Left lung (tissue), 14 donors: ENCODE measurements around the gene XIRP2. TPM values are rescaled to one million over a fixed set of nuclear protein-coding genes. Genes with fewer than 3 reads are reported as not detected.

ENCODE experiments used
- ATAC-seq: fragments of 200-7000 bp; cut with Tn5 transposase; one replicate; pipeline ENCODE4 v1.9.1; 2020; ENCODE audit warnings: moderate library complexity
- DNase-seq, 4 donors: peaks; one replicate each; pipeline ENCODE4 v3.0.0-alpha.2; 2013 to 2020
- H3K27ac ChIP-seq, 2 donors: fragments of 200-600 bp; sonication (generic) in 1 of 2; one replicate each; pipeline versions ENCODE4 v1.5.0 to v1.8.0; 2020 to 2021
- H3K27me3 ChIP-seq, 2 donors: fragments of 200-600 bp; sonication (generic) in 1 of 2; one replicate each; pipeline versions ENCODE4 v1.5.0 to v1.8.0; 2020 to 2021
- H3K36me3 ChIP-seq, 2 donors: fragments of 200-600 bp; sonication (generic) in 1 of 2; one replicate each; pipeline versions ENCODE4 v1.5.0 to v1.8.0; 2020 to 2021
- H3K4me1 ChIP-seq, 2 donors: fragments of 200-600 bp; one replicate each; pipeline ENCODE4 v1.8.0; 2021
- H3K4me3 ChIP-seq, 2 donors: fragments of 200-600 bp; sonication (generic) in 1 of 2; one replicate each; pipeline versions ENCODE4 v1.5.0 to v1.8.0; 2020 to 2021; ENCODE audit warnings: mild to moderate bottlenecking in 1 of 2
- H3K9me3 ChIP-seq, 2 donors: fragments of 200-600 bp; sonication (generic) in 1 of 2; one replicate each; pipeline versions ENCODE4 v1.5.0 to v1.8.0; 2020 to 2021
- CTCF ChIP-seq, 2 donors: fragments of 200-600 bp; sonication (generic) in 1 of 2; IDR thresholded peaks; one replicate each; pipeline versions ENCODE4 v1.5.0 to v1.8.0; 2021; ENCODE audit warnings: antibody characterized with exemption in 2 of 2
- intact Hi-C, 2 donors: fragments of 100-400 bp; cut with DNase I; formaldehyde crosslinking; loops; one replicate each; pipeline versions ENCODE4 v1.11.2 to v1.14.2; 2022
- long read RNA-seq, 12 donors: library from polyadenylated mRNA in 2 of 12; unstranded in 2 of 12; transcript quantifications; one replicate each; pipeline ENCODE4 v2.0.0 and lab custom pipeline, GENCODE V29; 2019 to 2026
- polyA plus RNA-seq, 6 donors: library from polyadenylated mRNA; unstranded; fragments of 120-200 nt; gene quantifications; one replicate each; pipeline ENCODE4 v1.2.1, GENCODE V29; 2013; ENCODE audit not compliant: insufficient read length in 6 of 6
- total RNA-seq, 2 donors: library from RNA; stranded (reverse); fragmentation: NEBNext Ultra II Directional; extraction: Animal tissue kit (Norgen Biotek cat#: 25700); gene quantifications; one replicate each; pipeline ENCODE4 v1.2.1, GENCODE V29; 2021
- donor health status: DM: no; HTN: yes; CAD: no.
- donor health status: DM: no; HTN: no; CAD: no.

Gene XIRP2
- total RNA-seq (under 1 TPM; 0.08 to 0.23 TPM), polyA plus RNA-seq (under 1 TPM; 0.14 to 0.37 (median 0.29) TPM)
- long read RNA-seq, donor 1, result 0 reads
- long read RNA-seq, donor 2, result 0 reads
- long read RNA-seq, donor 3, result 0 reads
- long read RNA-seq, donor 4, result 0 reads
- long read RNA-seq, donor 5, result 0 reads
- long read RNA-seq, donor 6, result 0 reads
- long read RNA-seq, donor 7, result 0 reads
- long read RNA-seq, donor 8, result 0 reads
- long read RNA-seq, donor 9, result 0 reads
- long read RNA-seq, donor 10, result 0 reads
- long read RNA-seq, donor 11, result 0 reads
- long read RNA-seq, donor 12, result 0 reads

- H3K36me3 ChIP-seq, result no peaks in the 10 kb centered on the region
- DNase-seq (no peak), ATAC-seq (no peak)
- H3K4me3 ChIP-seq, result no peak within 1 kb of the TSS
- no peaks in the 10 kb centered on the region for H3K27me3 ChIP-seq
- H3K4me1 ChIP-seq, result no peaks in the 10 kb centered on the region
- no peak within 1 kb of the TSS for H3K27ac ChIP-seq
- no peaks in the 10 kb centered on the region for H3K9me3 ChIP-seq
- TF ChIP-seq CTCF (IDR thresholded peaks at IDR 0.05), result no peak
- intact Hi-C loops, result no loop called here
Measured at GRCh38 chr2:166888180-166888579, at the start of gene XIRP2. XIRP2 (plus strand) TSS chr2:166888480; CDS start chr2:166903483, 15,003 bp downstream.

- H3K27me3 ChIP-seq, result no peaks in the 10 kb centered on the region
- ATAC-seq (no peak), DNase-seq (no peak)
- H3K4me1 ChIP-seq, result no peaks in the 10 kb centered on the region
- no peaks in the 10 kb centered on the region for H3K9me3 ChIP-seq
- H3K27ac ChIP-seq, result no peak overlapping the region
- H3K36me3 ChIP-seq, result no peaks in the 10 kb centered on the region
- intact Hi-C loops, result no loop called here
- no peak for TF ChIP-seq CTCF (IDR thresholded peaks at IDR 0.05)
- no peak overlapping the region for H3K4me3 ChIP-seq
Measured at GRCh38 chr2:166841152-166841551, 47.1 kb upstream of the XIRP2 start.

GRCh38 chr2:166841679-166842078, 46.6 kb upstream of the XIRP2 start:
- intact Hi-C loops, result no loop called here
- TF ChIP-seq CTCF (IDR thresholded peaks at IDR 0.05), result no peak
- no peaks in the 10 kb centered on the region for H3K27me3 ChIP-seq
- H3K4me3 ChIP-seq, result no peak overlapping the region
- no peak overlapping the region for H3K27ac ChIP-seq
- peaks cover 0 to 2% of the 10 kb centered on the region in 2 donors for H3K9me3 ChIP-seq
- ATAC-seq (no peak), DNase-seq (no peak)
- no peaks in the 10 kb centered on the region for H3K4me1 ChIP-seq
- H3K36me3 ChIP-seq, result no peaks in the 10 kb centered on the region

- DNase-seq, result no peak
- Histone ChIP-seq H3K36me3 (no peaks in the 10 kb centered on the region), H3K27ac (no peak overlapping the region), H3K4me1 (no peaks in the 10 kb centered on the region), H3K27me3 (no peaks in the 10 kb centered on the region), H3K9me3 (peaks cover 0 to 12% of the 10 kb centered on the region in 2 donors), H3K4me3 (no peak overlapping the region)
- no peak for TF ChIP-seq CTCF (IDR thresholded peaks at IDR 0.05)
- intact Hi-C loops, result no loop called here
- no peak for ATAC-seq
Measured at GRCh38 chr2:166844111-166844510, 44.2 kb upstream of the XIRP2 start.

- ATAC-seq (no peak), DNase-seq (no peak)
- peaks cover 0 to 3% of the 10 kb centered on the region in 2 donors for H3K9me3 ChIP-seq
- TF ChIP-seq CTCF (IDR thresholded peaks at IDR 0.05), result no peak
- no peak overlapping the region for H3K27ac ChIP-seq
- no peaks in the 10 kb centered on the region for H3K27me3 ChIP-seq
- H3K4me3 ChIP-seq, result no peak overlapping the region
- intact Hi-C loops, result no loop called here
- H3K4me1 ChIP-seq, result no peaks in the 10 kb centered on the region
- H3K36me3 ChIP-seq, result no peaks in the 10 kb centered on the region
Measured at GRCh38 chr2:166862468-166863132, 25.7 kb upstream of the XIRP2 start.
